T-cell (primary cell): ENCODE data around the gene BABAM1. TPM values are rescaled to one million over a fixed set of nuclear protein-coding genes. Genes with fewer than 3 reads are reported as not detected.

Source experiments
- ATAC-seq, 4 experiments: fragments of 200-7000 bp in 3 of 4; fragments of 150-1000 bp in 1 of 4; cut with Tn5 transposase; replicated peaks in 1 of 4; 1 replicate in 3 of 4; 2 replicates in 1 of 4; pipeline ENCODE4 v1.10.0; 2021; ENCODE audit warnings: moderate library complexity in 3 of 4, mild to moderate bottlenecking in 2 of 4, moderate number of reproducible peaks in 1 of 4
- CTCF ChIA-PET, 2 donors: fragments of 300-600 bp; sonication (Branson Sonifier 250); formaldehyde crosslinking; loops; one replicate each; lab custom pipeline; 2022; ENCODE audit warnings: antibody characterized with exemption in 2 of 2; lab: Charles Lee
- POLR2A ChIA-PET, 2 donors: fragments of 300-600 bp; sonication (Branson Sonifier 250); formaldehyde crosslinking; loops; one replicate each; lab custom pipeline; 2022; ENCODE audit warnings: antibody characterized with exemption in 2 of 2; lab: Charles Lee
- DNase-seq, 35 experiments: peaks; one replicate each; pipeline versions ENCODE4 v3.0.0 to v3.0.0-alpha.2; 2013 to 2023
- H3K27ac ChIP-seq: one replicate; pipeline ENCODE4 v1.5.1; 2013; ENCODE audit warnings: low read length
- H3K27me3 ChIP-seq, 2 experiments: replicated peaks in 1 of 2; 1 replicate in 1 of 2; 2 replicates in 1 of 2; pipeline versions ENCODE4 v1.6.1 to v1.7.0; 2013; ENCODE audit warnings: low read length in 1 of 2, mixed read lengths in 1 of 2; ENCODE audit not compliant: control insufficient read depth in 2 of 2, insufficient read depth in 2 of 2; ENCODE audit errors: extremely low read depth in 1 of 2
- H3K36me3 ChIP-seq, 2 donors: 1 replicate in 1 of 2; 2 replicates in 1 of 2; pipeline versions ENCODE4 v1.6.1 to v1.7.0; 2013; ENCODE audit warnings: low read length in 1 of 2; ENCODE audit not compliant: control insufficient read depth in 2 of 2, insufficient read depth in 1 of 2; ENCODE audit errors: extremely low read depth in 1 of 2
- H3K4me1 ChIP-seq, 2 experiments: 1 replicate in 1 of 2; 2 replicates in 1 of 2; pipeline versions ENCODE4 v1.6.1 to v1.7.0; 2013; ENCODE audit warnings: low read length in 2 of 2, mixed read lengths in 1 of 2; ENCODE audit not compliant: insufficient read depth in 2 of 2, control insufficient read depth in 1 of 2; ENCODE audit errors: extremely low read depth in 1 of 2
- H3K4me3 ChIP-seq, 2 donors: 1 replicate in 1 of 2; 2 replicates in 1 of 2; pipeline versions ENCODE4 v1.5.1 to v1.7.0; 2013; ENCODE audit warnings: mild to moderate bottlenecking in 2 of 2, low read length in 1 of 2, moderate library complexity in 1 of 2; ENCODE audit not compliant: control insufficient read depth in 1 of 2; ENCODE audit errors: extremely low read depth in 1 of 2
- H3K9me3 ChIP-seq: 2 replicates; pipeline ENCODE4 v1.7.0; 2013
- H3K27ac Mint-ChIP-seq, 2 donors: one replicate each; pipeline ENCODE4 v1.8.0; 2020 to 2021; ENCODE audit warnings: mild to moderate bottlenecking in 2 of 2, mixed read lengths in 2 of 2
- H3K27me3 Mint-ChIP-seq, 2 donors: one replicate each; pipeline ENCODE4 v1.8.0; 2021 to 2022; ENCODE audit warnings: mixed read lengths in 2 of 2
- H3K36me3 Mint-ChIP-seq: one replicate; pipeline ENCODE4 v1.8.0; 2021; ENCODE audit warnings: mixed read lengths
- H3K4me1 Mint-ChIP-seq, 3 donors: one replicate each; pipeline ENCODE4 v1.8.0; 2020 to 2022; ENCODE audit warnings: mixed read lengths in 3 of 3, mild to moderate bottlenecking in 1 of 3
- H3K4me3 Mint-ChIP-seq, 3 donors: one replicate each; pipeline ENCODE4 v1.8.0; 2020 to 2022; ENCODE audit warnings: mild to moderate bottlenecking in 3 of 3, mixed read lengths in 3 of 3, moderate library complexity in 3 of 3
- H3K9me3 Mint-ChIP-seq, 3 donors: one replicate each; pipeline ENCODE4 v1.8.0; 2020 to 2022; ENCODE audit warnings: mixed read lengths in 3 of 3
- WGBS: methylation state at CpG from one replicate; pipeline ENCODE4 v1.1.5; 2013; ENCODE audit warnings: missing lambda C conversion rate; ENCODE audit not compliant: insufficient coverage; 5-methylcytosine and 5-hydroxymethylcytosine counted together
- total RNA-seq, 35 experiments: library from RNA in 6 of 35; stranded (reverse) in 6 of 35; fragments of 120-200 nt in 1 of 35; gene quantifications; one replicate each; pipeline versions ENCODE4 v1.2.1 to v1.2.4 and lab custom pipeline; 2013 to 2026

Gene BABAM1
- total RNA-seq, 5 donors from 2014 or later (not counting 1 experiment from before 2014, with no cell fraction given): 76.7 to 130 (median 117) TPM

GRCh38 chr19:17246681-17247425 lies 20.4 kb upstream of the BABAM1 start:
- Mint-ChIP-seq H3K9me3 (no peaks in the 10 kb centered on the region), H3K4me1 (peaks cover 0 to 16% (median 6%) of the 10 kb centered on the region in 3 donors), H3K27me3 (peaks cover 5 to 7% of the 10 kb centered on the region in 2 donors), H3K27ac (peak overlapping the region in 1 of 2 donors; percentile 66), H3K36me3 (no peaks in the 10 kb centered on the region), H3K4me3 (peak overlapping the region; percentile 45 to 86 (median 82))
- H3K4me3 ChIP-seq: peak overlapping the region; percentile 68 to 69
- peaks cover 0 to 19% of the 10 kb centered on the region in 2 experiments for H3K4me1 ChIP-seq
- H3K36me3 ChIP-seq: no peaks in the 10 kb centered on the region
- POLR2A ChIA-PET: no interaction called here
- no peak overlapping the region for H3K27ac ChIP-seq
- H3K27me3 ChIP-seq: peaks cover 0 to 23% of the 10 kb centered on the region in 2 experiments
- WGBS: 43% methylated on average over 17 of the region's 21 CpGs
- H3K9me3 ChIP-seq: no peaks in the 10 kb centered on the region
- CTCF ChIA-PET: interaction anchor here in 1 of 2 donors (0.6 kb wide), 1 partner anchor 339 kb away, joined by 4 read pairs; no protein-coding TSS in a partner anchor
- DNase-seq (no peak), ATAC-seq (no peak)

GRCh38 chr19:17248011-17248776 lies 19.0 kb upstream of the BABAM1 start:
- peaks cover 0 to 23% of the 10 kb centered on the region in 2 experiments for H3K27me3 ChIP-seq
- peak overlapping the region; percentile 9 to 21 (median 14) for H3K4me3 Mint-ChIP-seq
- no peak overlapping the region for H3K27ac ChIP-seq
- H3K36me3 ChIP-seq: no peaks in the 10 kb centered on the region
- peaks cover 5 to 7% of the 10 kb centered on the region in 2 donors for H3K27me3 Mint-ChIP-seq
- DNase-seq (no peak), ATAC-seq (no peak)
- H3K4me3 ChIP-seq: no peak overlapping the region
- ChIA-PET CTCF (interaction anchor here in 1 of 2 donors (0.7 kb wide), 1 partner anchor 169 kb away, joined by 3 read pairs; no protein-coding TSS in a partner anchor), POLR2A (interaction anchor here in 1 of 2 donors (0.6 kb wide), 1 partner anchor 19 kb away, joined by 3 read pairs; the partner anchor contains the start of gene BABAM1)
- peaks cover 0 to 16% (median 4%) of the 10 kb centered on the region in 3 donors for H3K4me1 Mint-ChIP-seq
- no peaks in the 10 kb centered on the region for H3K9me3 Mint-ChIP-seq
- H3K9me3 ChIP-seq: no peaks in the 10 kb centered on the region
- peaks cover 0 to 19% of the 10 kb centered on the region in 2 experiments for H3K4me1 ChIP-seq
- WGBS: 87% methylated on average over 18 of the region's 21 CpGs
- no peaks in the 10 kb centered on the region for H3K36me3 Mint-ChIP-seq
- no peak overlapping the region for H3K27ac Mint-ChIP-seq

- no peaks in the 10 kb centered on the region for H3K36me3 Mint-ChIP-seq
- Histone ChIP-seq H3K4me3 (no peak overlapping the region), H3K36me3 (no peaks in the 10 kb centered on the region), H3K9me3 (no peaks in the 10 kb centered on the region), H3K27ac (no peak overlapping the region), H3K4me1 (peaks cover 0 to 13% of the 10 kb centered on the region in 2 experiments), H3K27me3 (peaks cover 0 to 21% of the 10 kb centered on the region in 2 experiments)
- peaks cover 5 to 7% of the 10 kb centered on the region in 2 donors for H3K27me3 Mint-ChIP-seq
- H3K4me1 Mint-ChIP-seq: peaks cover 0 to 11% (median 0%) of the 10 kb centered on the region in 3 donors
- ChIA-PET POLR2A (no interaction called here), CTCF (no interaction called here)
- DNase-seq (no peak), ATAC-seq (no peak)
- no peaks in the 10 kb centered on the region for H3K9me3 Mint-ChIP-seq
- 92% methylated on average over 9 of the region's 15 CpGs for WGBS
- no peak overlapping the region for H3K27ac Mint-ChIP-seq
- H3K4me3 Mint-ChIP-seq: no peak overlapping the region
Measured at GRCh38 chr19:17249887-17250548, 17.2 kb upstream of the BABAM1 start.

- WGBS: 60% methylated on average over 3 of the region's 10 CpGs
- H3K27me3 Mint-ChIP-seq: no peaks in the 10 kb centered on the region
Measured at GRCh38 chr19:17254636-17255035, 12.6 kb upstream of the BABAM1 start.

GRCh38 chr19:17255150-17255621 lies 12.1 kb upstream of the BABAM1 start:
- ChIA-PET CTCF (interaction anchor here (1.3 to 1.5 kb wide), 2 partner anchors 11 to 19 kb away, joined by 3 read pairs; no protein-coding TSS in a partner anchor), POLR2A (no interaction called here)

More at GRCh38 chr19:17254636-17255035, 12.6 kb upstream of the BABAM1 start:
- Histone ChIP-seq H3K4me1 (no peaks in the 10 kb centered on the region), H3K27me3 (peaks cover 0 to 9% of the 10 kb centered on the region in 2 experiments), H3K9me3 (no peaks in the 10 kb centered on the region), H3K27ac (no peak overlapping the region), H3K4me3 (no peak overlapping the region), H3K36me3 (no peaks in the 10 kb centered on the region)
- ATAC-seq (no peak), DNase-seq (no peak)
- Mint-ChIP-seq H3K4me3 (no peak overlapping the region), H3K36me3 (no peaks in the 10 kb centered on the region), H3K27ac (no peak overlapping the region), H3K4me1 (no peaks in the 10 kb centered on the region), H3K9me3 (no peaks in the 10 kb centered on the region)
- ChIA-PET POLR2A (no interaction called here), CTCF (interaction anchor here in 1 of 2 donors (1.3 kb wide), 1 partner anchor 12 kb away, joined by 3 read pairs; no protein-coding TSS in a partner anchor)

More at GRCh38 chr19:17255150-17255621, 12.1 kb upstream of the BABAM1 start:
- H3K4me1 ChIP-seq: no peaks in the 10 kb centered on the region
- no peak for ATAC-seq
- no peak for DNase-seq
- Mint-ChIP-seq H3K9me3 (no peaks in the 10 kb centered on the region), H3K36me3 (no peaks in the 10 kb centered on the region), H3K4me1 (no peaks in the 10 kb centered on the region), H3K4me3 (no peak overlapping the region), H3K27ac (no peak overlapping the region), H3K27me3 (no peaks in the 10 kb centered on the region)
- peaks cover 0 to 9% of the 10 kb centered on the region in 2 experiments for H3K27me3 ChIP-seq
- no peaks in the 10 kb centered on the region for H3K36me3 ChIP-seq
- no peak overlapping the region for H3K4me3 ChIP-seq
- no peaks in the 10 kb centered on the region for H3K9me3 ChIP-seq
- no peak overlapping the region for H3K27ac ChIP-seq
- WGBS: 94% methylated on average over 16 of the region's 18 CpGs
